ENCODE measurements around the gene MSH5. TPM values are rescaled to one million over a fixed set of nuclear protein-coding genes. Genes with fewer than 3 reads are reported as not detected.
A peak's percentile ranks its signal among the peaks of the same experiment; 100 is the strongest.

Gene MSH5
- total RNA-seq, 6 experiments from 2014 or later, result 3.2 to 8.5 (median 4.3) TPM

DNA sequence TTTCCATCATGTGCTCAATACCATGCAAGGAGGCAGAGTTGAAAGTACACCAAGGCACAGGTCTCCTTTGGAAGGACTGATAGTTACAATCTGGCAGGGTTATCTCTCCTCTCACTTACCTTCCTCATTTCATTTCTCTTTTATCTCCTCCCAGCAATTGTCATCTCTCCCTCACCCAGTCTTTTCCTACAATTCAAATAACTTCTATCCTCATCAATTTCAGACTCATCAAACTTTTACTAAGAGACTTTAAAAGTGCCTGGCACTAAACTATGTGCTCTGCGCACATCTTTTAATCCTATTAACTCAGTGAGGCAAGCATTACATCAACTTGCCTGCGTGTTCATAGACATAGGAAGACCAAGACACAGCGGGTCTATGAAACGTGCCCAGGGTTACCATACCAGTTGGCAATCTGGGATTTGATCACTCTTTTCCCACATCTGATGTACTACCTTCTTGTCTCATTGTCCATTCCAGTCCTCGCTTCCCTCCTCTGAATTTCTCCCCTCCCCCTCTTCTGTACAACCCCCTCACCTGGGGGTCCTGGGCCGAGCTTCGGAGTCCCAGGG lies 54.6 kb downstream of the MSH5 start:
- H3K27ac ChIP-seq, result peak overlapping the region; percentile 92 to 99 (median 94)
- peak overlapping the region; percentile 80 to 97 (median 90) for H3K4me3 ChIP-seq
- H3K27me3 ChIP-seq, result no peaks in the 10 kb centered on the region
- H3K4me1 ChIP-seq, result peaks cover 0 to 17% (median 4%) of the 10 kb centered on the region in 4 donors
- TF ChIP-seq, protein P1, sequence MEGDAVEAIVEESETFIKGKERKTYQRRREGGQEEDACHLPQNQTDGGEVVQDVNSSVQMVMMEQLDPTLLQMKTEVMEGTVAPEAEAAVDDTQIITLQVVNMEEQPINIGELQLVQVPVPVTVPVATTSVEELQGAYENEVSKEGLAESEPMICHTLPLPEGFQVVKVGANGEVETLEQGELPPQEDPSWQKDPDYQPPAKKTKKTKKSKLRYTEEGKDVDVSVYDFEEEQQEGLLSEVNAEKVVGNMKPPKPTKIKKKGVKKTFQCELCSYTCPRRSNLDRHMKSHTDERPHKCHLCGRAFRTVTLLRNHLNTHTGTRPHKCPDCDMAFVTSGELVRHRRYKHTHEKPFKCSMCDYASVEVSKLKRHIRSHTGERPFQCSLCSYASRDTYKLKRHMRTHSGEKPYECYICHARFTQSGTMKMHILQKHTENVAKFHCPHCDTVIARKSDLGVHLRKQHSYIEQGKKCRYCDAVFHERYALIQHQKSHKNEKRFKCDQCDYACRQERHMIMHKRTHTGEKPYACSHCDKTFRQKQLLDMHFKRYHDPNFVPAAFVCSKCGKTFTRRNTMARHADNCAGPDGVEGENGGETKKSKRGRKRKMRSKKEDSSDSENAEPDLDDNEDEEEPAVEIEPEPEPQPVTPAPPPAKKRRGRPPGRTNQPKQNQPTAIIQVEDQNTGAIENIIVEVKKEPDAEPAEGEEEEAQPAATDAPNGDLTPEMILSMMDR (IDR thresholded peaks at IDR 0.05), result no peak
- TF ChIP-seq POLR2A (IDR thresholded peaks at IDR 0.05), result no peak
- no peaks in the 10 kb centered on the region for H3K9me3 ChIP-seq
- 23% methylated on average over 7 of the region's 7 CpGs for WGBS (ENCODE audit: insufficient coverage, low coverage, low lambda C conversion rate, missing lambda C conversion rate)
- peaks cover 0 to 2% (median 0%) of the 10 kb centered on the region in 4 donors for H3K36me3 ChIP-seq
- no peak for ATAC-seq
- no peak for DNase-seq
- intact Hi-C loops (cut with DNase I), result no loop called here

DNA sequence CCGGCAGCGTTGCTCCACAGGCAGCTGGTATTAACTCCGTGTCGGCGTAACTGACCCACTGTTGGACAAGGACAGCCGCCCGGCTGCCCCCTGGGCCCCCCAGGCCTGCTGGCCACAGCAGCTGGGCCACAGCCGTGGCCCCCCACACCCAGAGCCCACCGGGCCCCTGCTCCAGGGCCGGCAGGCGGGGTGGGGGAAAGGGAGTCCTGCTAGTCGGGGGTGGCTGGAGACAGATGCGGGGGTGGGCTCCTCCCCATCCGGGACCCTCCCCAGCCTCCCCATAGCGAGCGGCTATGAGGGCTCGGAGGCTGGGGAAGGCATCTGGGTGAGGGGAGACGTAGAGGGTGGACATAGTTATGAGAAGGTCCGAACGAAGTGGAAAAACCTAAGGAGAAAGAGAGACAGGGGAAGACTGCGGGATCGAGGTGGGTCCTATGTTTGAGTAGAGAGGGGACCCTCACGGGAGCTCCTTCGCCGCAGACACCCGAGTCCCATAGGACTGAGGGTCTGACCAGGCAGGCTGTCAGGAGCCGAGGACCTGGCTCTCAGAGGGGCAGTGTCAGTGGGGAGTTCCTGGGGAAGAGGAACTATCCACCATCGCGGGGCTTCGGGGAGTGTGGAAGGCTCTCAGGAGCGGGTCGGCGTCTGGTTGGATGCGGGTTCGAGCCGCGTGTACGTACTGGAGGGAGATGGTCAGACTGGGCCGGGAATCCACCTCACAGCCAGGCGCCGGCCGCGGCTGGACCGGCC lies 55.2 kb downstream of the MSH5 start:
- ATAC-seq (peak in 3 of 4 donors; percentile 2 to 8 (median 2)), DNase-seq (peak in 2 of 3 donors; percentile 44 to 52)
- TF ChIP-seq, protein P1 (IDR thresholded peaks at IDR 0.05), result no peak
- no peak for TF ChIP-seq POLR2A (IDR thresholded peaks at IDR 0.05)

DNA sequence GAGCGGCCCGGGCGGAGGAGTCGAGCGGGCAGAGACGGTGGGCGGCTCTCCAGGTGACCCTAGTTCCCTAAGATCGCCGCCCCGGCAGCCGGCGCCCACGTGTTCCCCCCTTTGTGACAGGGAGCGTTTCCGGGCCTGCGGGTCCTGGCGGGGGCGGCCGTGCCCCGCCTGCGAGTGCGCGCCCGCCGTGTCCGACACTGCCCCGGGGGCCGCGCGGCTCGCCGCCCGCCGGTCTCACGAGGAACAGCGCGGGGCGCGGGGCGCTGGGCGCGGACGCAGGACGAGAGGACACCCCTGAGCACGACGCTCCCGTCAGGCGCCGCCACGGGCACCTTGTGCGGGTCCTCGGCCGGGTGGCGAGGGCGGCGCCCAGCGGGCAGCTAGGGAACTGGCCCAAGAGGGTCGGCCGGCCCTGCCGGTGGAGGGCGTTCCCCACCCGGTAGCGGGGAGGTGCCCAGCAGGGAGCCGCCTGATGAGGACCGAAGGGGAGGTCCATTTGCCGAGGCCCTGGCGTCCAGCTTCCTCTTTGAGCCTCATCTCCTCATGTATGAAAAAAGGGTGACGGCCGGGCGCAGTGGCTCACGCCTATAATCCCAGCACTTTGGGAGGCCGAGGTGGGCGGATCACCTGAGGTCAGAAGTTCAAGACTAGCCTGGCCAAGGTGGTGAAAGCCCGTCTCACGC lies 56.0 kb downstream of the MSH5 start, which contains the start of gene VARS1:
Gene VARS1, minus strand, starts transcription at position 137 of the 683 bp plus-strand sequence. CDS start 535 bp downstream, outside the sequence.
- ATAC-seq, result peak; percentile 96 to 98 (median 97)
- Histone ChIP-seq H3K9me3 (no peaks in the 10 kb centered on the region), H3K36me3 (no peaks in the 10 kb centered on the region), H3K27ac (peak within 1 kb of the TSS; percentile 92 to 99 (median 94)), H3K27me3 (no peaks in the 10 kb centered on the region), H3K4me3 (peak within 1 kb of the TSS; percentile 80 to 97 (median 90)), H3K4me1 (peaks cover 0 to 16% (median 4%) of the 10 kb centered on the region in 4 donors)
- peak; percentile 96 to 97 (median 96) for DNase-seq
- peak; percentile 79 for TF ChIP-seq POLR2A (IDR thresholded peaks at IDR 0.05)
- TF ChIP-seq, protein P1 (IDR thresholded peaks at IDR 0.05), result peak; percentile 82 to 96 (median 87)
- WGBS (ENCODE audit: insufficient coverage, low coverage, low lambda C conversion rate, missing lambda C conversion rate), result 0% methylated on average over 11 of the region's 75 CpGs
- intact Hi-C loops (cut with DNase I), result no loop called here

More for the DNA sequence above, 55.2 kb downstream of the MSH5 start:
- no peaks in the 10 kb centered on the region for H3K9me3 ChIP-seq
- 3% methylated on average over 27 of the region's 44 CpGs for WGBS (ENCODE audit: insufficient coverage, low coverage, low lambda C conversion rate, missing lambda C conversion rate)
- H3K27me3 ChIP-seq, result no peaks in the 10 kb centered on the region
- H3K27ac ChIP-seq, result peak overlapping the region; percentile 92 to 99 (median 94)
- H3K36me3 ChIP-seq, result no peaks in the 10 kb centered on the region
- peaks cover 0 to 17% (median 4%) of the 10 kb centered on the region in 4 donors for H3K4me1 ChIP-seq
- intact Hi-C loops (cut with DNase I), result no loop called here
- H3K4me3 ChIP-seq, result peak overlapping the region; percentile 80 to 97 (median 90)

DNA sequence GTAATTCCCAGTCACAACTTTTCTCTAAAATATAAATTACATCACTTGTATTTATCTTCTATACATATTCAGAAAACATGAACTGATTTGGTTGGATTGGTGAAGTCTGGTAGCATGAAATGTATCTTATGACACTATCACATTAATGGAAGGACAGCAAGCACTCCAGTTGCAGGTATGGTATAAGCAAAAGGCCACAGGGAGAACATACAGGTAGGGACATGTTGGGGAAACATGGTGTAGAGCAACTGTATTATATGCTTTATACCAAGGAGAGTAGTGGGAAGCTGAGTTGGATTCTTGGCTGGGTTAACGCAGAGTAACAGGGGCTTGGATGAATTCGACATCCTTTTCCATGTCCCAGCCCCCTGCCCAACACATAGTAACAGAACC lies 57.2 kb downstream of the MSH5 start:
- Histone ChIP-seq H3K36me3 (no peaks in the 10 kb centered on the region), H3K27ac (no peak overlapping the region), H3K4me3 (no peak overlapping the region), H3K4me1 (peaks cover 0 to 12% (median 4%) of the 10 kb centered on the region in 4 donors), H3K27me3 (no peaks in the 10 kb centered on the region), H3K9me3 (no peaks in the 10 kb centered on the region)
- DNase-seq (no peak), ATAC-seq (no peak)
- intact Hi-C loops (cut with DNase I), result no loop called here
- TF ChIP-seq, protein P1 (IDR thresholded peaks at IDR 0.05), result no peak
- no peak for TF ChIP-seq POLR2A (IDR thresholded peaks at IDR 0.05)
- 94% methylated on average over 2 of the region's 2 CpGs for WGBS (ENCODE audit: insufficient coverage, low coverage, low lambda C conversion rate, missing lambda C conversion rate)
